LHCN-M2 (cell line): ENCODE results near the gene PSTPIP2. TPM values are rescaled to one million over a fixed set of nuclear protein-coding genes. Genes with fewer than 3 reads are reported as not detected.
"Not testable (repeated sequence)": the region's sequence is repeated elsewhere in the genome, so short reads cannot be mapped to it uniquely, and the experiment has no call there.

Experiments used
- DNase-seq: peaks from one replicate; pipeline ENCODE4 v3.0.0-alpha.2; 2012; ENCODE audit warnings: low read depth
- total RNA-seq: library from RNA; depleted of rRNA; stranded (reverse); fragments of >200 nt; gene quantifications from 2 replicates; pipeline ENCODE4 v1.2.3, GENCODE V29; 2014

The PSTPIP2 gene
- total RNA-seq, 1 experiment from 2014 or later = 8.7 TPM

DNA sequence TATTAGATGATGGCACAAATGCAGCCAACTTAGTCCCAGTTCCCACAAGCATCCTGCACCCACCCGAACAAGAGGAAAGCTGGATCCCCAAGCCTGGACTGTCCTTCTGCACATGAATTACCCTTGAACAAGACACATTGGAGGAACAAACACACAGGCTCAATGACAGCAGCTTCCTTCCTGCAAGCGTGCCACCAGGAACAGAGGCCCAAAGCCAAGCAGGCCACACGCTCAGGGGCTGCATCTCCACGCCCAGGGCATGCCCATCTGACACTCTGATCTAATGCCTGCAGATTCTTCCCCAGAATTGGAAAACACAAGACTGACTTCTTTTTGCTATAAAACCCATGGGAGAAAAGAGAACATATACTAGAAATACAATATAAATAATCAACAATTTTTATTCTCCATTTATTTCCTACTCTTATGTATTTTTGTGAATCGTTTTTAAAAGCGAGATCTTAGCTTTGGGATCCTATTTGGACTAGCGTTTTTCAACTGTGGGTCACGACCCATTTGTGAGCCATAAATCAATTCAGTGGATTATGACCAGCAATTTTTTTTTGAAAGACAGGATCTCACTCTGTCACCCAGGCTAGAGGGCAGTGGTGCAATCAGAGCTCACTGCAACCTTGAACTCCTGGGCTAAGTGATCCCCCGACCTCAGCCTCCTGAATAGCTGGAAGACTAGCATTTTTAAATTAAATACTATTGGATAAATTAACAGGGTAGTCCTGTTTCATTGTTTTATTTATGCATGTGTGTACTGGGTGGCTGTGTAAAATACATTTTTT lies 34.4 kb downstream of the PSTPIP2 start:
- no peak for DNase-seq

- DNase-seq = peak; percentile 57
These were observed 36.1 kb downstream of the PSTPIP2 start for GRCh38 chr18:46035696-46036680.

DNA sequence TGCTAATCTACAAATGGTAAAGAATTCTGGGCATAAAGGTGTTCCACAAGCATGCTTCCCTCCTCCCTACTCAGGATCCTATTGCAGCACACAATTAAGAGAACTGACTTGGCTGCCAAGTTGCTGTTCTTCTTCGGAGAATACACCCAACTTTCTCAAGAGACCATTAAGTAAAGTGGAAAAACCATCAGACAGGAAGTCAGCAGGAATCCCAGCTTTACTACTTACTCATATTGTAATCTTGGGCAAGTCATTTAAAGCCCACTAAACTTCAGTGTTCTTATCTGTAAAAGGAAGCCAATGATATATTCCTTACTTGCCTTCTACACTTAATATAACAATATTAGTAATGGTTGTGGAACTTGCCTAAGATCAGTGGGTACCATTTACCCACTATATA lies 37.8 kb downstream of the PSTPIP2 start:
- DNase-seq = no peak

GRCh38 chr18:46031741-46032140 lies 40.3 kb downstream of the PSTPIP2 start:
- no peak for DNase-seq

DNA sequence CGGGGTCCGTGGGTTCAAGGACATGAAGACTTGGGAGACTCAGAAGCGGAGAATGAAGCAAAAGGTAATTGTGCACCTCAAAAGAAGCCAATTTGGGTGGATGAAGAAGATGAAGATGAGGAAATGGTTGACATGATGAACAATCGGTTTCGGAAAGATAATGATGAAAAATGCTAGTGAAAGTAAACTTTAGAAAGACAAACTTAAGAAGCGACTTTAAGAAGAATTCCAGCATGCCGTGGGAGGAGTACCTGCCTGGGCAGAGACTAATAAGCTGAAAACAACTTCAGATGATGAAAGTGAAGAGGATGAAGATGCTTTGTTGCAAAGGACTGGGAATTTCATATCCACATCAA lies 43.5 kb downstream of the PSTPIP2 start:
- no peak for DNase-seq

- DNase-seq = no peak
These were observed 52.1 kb downstream of the PSTPIP2 start for GRCh38 chr18:46019936-46020335.

DNA sequence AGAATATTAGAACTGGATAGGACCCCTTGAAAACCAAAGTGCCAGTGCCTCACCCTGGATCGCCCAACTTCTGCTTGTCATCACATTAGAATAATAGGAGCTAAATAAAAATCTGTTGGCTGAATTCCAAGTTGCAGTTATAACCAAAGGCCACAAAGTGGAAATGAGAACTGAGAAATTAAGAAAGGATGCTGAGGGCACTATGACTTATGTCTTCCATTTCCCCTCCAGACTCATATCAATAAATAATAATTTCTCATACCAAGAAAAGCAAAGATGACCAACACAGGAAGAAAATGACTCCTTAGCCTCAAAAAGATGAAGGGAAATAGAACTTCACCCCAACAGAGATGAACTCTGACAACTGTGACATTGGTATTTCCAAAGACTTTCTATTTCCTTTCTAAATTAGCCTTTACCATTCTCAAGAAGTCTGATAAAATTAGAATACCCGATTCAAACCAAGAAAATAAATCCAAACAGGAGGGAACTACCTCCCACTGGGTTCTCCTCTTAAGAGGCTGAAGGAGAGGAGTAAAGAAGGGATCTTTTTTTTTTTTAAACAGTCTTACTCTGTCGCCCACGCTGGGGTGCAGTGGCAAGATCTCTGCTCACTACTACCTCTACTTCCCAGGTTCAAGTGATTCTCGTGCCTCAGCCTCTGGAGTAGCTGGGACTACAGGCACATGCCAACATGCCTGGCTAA lies 58.4 kb downstream of the PSTPIP2 start:
- DNase-seq = peak; percentile 14

- no peak for DNase-seq
These were observed 61.4 kb downstream of the PSTPIP2 start for GRCh38 chr18:46010676-46011075.

DNA sequence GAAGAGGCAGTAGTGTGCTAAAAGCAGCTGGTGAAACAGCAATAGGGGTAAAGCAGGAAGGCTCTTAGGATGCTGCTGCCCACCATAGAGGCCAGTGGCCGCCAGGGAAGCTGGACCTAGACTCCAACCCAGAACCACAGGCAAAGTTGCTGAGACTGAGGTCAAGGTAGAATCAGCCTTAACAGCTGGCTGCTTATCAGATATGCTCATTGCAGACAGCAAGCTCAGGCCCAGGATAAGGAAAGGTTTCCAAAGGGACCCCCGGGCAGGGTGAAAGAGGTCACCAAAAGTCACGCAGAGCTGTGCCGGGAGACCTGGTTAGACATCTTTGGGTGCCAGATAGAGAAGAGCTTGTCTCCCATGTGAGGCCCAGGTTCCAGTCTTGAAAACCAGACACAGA lies 62.0 kb downstream of the PSTPIP2 start:
- DNase-seq = no peak

GRCh38 chr18:46009125-46009840 lies 62.8 kb downstream of the PSTPIP2 start:
- no peak for DNase-seq

DNA sequence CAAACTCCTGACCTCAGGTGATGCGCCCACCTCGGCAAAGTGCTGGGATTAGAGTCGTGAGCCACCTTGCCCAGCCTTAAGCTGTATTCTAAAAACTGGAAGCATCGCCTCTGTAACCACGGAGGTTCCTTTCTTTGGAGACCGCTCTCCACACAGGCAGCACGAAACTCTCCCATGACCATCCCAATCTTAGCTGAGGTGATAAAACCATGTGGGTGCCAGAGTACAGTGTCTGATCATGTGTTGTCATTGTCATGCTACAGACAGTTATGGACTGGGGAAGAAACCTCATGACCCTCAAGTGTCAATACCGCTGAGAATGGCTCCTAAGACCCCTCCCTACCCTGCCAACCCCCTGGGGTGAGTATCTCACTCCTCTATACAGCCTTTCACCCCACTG lies 63.5 kb downstream of the PSTPIP2 start:
- DNase-seq = no peak

DNA sequence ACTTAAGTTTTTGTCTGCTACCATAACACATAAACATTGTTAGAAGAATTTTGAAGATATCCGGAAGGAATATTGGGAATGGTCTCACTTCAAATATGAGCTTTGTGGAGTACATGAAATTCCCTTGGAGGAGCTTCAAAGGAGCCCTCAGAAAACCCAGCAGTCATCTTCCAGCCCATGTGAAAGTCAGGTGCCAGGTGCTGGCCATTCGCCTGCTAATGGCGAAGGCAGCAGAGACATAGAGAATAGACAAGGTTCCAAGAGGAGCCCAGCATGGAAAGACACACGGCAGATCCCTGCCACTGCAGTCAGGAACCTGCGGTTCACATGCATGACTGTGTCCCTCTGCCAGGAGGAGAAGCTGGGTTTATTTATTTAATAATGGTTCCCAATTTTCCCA lies 64.9 kb downstream of the PSTPIP2 start:
- no peak for DNase-seq

DNA sequence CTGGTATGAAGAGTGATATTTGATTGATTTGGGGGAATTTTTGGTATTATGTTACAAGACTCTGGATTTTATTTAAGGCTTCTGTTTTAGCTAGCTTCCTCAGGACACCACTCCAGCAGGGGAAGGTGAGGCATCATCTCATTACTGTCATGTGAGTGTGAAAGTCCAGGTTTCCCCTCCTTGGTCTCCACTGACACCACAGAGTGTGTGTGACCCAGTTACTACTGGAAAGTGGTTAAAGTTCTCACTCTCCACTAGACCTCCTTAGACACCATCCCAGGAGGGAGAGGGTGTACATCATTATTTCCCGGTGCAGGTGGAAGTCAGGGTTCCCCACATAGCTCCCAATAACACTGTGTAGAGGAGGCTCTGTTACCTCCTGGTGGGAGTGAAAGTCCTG lies 69.1 kb downstream of the PSTPIP2 start:
- DNase-seq = no peak

DNA sequence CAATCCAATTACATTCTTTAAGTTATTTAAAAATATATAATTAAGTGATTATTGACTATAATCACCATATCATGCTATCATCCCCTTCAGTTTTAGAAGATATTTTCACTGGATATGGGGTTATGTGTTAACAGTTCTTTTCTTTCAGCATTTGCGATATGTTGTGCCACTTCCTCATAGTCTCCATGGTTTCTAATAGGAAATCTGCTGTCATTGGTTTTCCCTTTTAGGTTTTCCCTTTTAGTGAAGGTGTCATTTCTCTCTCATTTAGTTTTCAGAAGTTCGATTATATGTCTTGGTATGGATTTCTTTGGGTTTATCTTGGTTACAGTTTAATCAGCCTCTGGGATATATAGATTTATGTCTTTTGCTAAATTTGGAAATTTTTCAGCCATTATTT lies 70.2 kb downstream of the PSTPIP2 start:
- DNase-seq = no peak

DNA sequence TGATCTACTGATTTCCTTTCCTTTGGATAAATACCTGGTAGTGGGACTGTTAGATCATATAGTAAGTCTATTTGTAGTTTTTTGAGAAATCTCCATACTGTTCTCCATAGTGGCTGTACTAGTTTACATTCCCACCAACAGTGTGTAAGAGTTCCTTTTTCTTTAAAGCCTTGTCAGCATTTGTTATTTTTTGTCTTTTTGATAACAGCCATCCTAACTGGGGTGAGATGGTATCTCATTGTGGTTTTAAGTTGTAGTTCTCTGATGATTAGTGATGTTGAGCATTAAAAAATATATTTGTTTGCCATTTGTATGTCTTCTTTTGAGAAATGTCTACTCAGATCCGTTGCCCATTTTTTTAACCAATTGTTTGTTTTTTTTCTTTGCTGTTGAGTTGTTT lies 71.0 kb downstream of the PSTPIP2 start:
- no peak for DNase-seq

- DNase-seq = no peak
These were observed 72.5 kb downstream of the PSTPIP2 start for GRCh38 chr18:45999536-45999935.

DNA sequence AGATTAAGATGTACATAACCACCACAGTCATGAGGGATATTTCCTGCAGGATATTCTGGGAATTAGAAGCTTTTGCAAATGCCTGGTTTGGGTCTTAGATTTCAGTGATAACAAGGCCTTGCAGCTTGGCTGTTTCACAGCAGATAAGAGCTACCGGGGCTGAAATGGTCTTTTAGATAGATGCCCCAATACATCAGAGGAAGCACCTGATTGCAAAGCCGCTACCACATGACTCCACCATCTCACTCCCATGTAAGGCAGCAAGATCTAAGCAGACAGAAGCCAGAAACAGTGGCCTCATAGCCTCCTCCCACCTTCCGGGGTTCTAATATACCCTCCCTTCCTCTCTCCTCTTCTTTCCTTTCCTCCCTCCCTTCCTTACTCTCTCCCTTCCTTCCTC lies 73.8 kb downstream of the PSTPIP2 start:
- no peak for DNase-seq

DNA sequence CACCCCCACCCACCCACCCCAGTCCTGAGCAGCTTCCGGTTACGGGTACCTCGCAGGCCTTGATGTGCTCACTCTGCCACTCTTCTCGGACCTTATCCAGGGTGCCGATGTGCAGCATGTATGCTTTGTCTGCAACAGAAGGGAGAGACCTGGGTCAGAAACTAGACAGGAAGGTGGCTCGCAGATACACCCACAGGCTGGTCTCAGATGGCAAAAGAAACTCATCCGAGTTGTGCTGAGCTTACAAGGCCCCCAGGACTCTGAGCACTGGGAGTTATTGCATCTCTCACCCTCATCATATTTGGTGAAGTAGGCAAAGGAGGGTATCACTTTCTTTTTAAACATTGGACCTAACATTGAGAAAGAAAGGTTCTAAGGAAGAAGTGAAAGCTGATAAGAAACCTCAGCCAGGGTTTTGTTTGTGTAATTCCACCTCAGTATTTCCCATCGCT lies 74.3 kb downstream of the PSTPIP2 start:
- DNase-seq = no peak

GRCh38 chr18:45995461-45995860 lies 76.6 kb downstream of the PSTPIP2 start:
- no peak for DNase-seq

DNA sequence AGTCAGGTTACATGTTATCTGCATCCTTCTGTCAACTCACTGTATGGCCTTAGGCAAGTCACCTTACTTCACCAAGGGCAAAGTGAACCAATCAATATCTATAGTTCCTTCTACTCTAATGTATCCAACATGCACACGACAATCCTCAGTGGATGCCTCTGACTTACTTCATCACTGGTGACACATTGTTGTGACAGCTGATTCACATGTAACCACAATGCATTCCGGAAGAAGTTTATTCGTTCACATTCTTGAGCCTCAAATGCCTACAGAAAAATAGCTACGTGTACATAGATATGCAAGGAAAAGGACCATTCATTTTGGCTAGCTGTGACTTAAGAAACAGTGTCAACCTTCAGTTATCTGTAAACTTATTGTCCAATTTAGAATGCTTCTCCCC lies 78.6 kb downstream of the PSTPIP2 start:
- DNase-seq = peak; percentile 90

DNA sequence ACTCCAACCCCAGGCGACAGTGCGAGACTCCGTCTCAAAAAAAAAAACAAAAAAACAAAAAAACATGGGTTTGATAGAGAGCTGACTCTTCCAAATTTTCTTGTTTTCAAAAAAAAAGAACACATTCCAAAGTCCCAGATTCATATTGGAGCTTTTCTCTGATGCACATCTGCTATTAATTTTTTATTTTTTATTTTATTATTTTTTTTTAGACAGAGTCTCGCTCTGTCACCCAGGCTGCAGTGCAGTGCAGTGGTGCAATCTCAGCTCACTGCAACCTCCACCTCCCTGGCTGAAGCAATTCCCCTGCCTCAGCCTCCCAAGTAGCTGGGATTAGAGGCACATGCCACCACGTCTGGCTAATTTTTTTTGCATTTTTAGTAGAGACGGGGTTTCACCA lies 79.5 kb downstream of the PSTPIP2 start:
- DNase-seq = not testable (repeated sequence)
